A549 treated with AZD9567 at 1 μM for 4 hours (cell line): ENCODE measurements around the gene SLC38A8. TPM values are rescaled to one million over a fixed set of nuclear protein-coding genes. Genes with fewer than 3 reads are reported as not detected.

Experiments used
- total RNA-seq: library from RNA; stranded (reverse); fragments of 200-300 nt; extraction: Qiagen RNA extraction; gene quantifications from 5 replicates; pipeline ENCODE4 v1.2.3, GENCODE V29; 2022; ENCODE audit not compliant: insufficient read depth

SLC38A8 gene
- not detected in 5 replicates for total RNA-seq

GRCh38 chr16:84042308-84042878, at the start of gene SLC38A8:
TSS of gene SLC38A8 (minus strand) at chr16:84042795. CDS start at chr16:84042157, 638 bp downstream.

GRCh38 chr16:83967838-83968305, 74.7 kb downstream of the SLC38A8 start, which contains the start of gene NECAB2:
TSS of gene NECAB2 (plus strand) at chr16:83968244. CDS start at chr16:83968649, 405 bp downstream.

Other genes with a start within 250 kb of the SLC38A8 start
- gene HSBP1, start 234.8 kb downstream of the SLC38A8 start, total RNA-seq = 141 to 199 TPM (median 196 TPM) in 5 replicates
- gene MLYCD, start 143.7 kb downstream of the SLC38A8 start, total RNA-seq = 0.89 to 2.6 TPM (median 2.0 TPM) in 5 replicates
- gene OSGIN1, start 89.6 kb downstream of the SLC38A8 start, total RNA-seq = 16.6 to 38.3 TPM (median 25.8 TPM) in 5 replicates
- 2.3 to 3.1 TPM (median 2.5 TPM) in 4 of 5 replicates, not detected in the other for gene NECAB2, start 74.6 kb downstream of the SLC38A8 start, total RNA-seq
- gene MBTPS1, start 74.1 kb upstream of the SLC38A8 start, total RNA-seq = 40.6 to 52.6 TPM (median 44.6 TPM) in 5 replicates
- 19.4 to 22.2 TPM (median 21.4 TPM) in 5 replicates for gene HSDL1, start 102.4 kb upstream of the SLC38A8 start, total RNA-seq
- 0.20 to 0.38 TPM (median 0.32 TPM) in 4 of 5 replicates, not detected in the other for gene DNAAF1, start 102.5 kb upstream of the SLC38A8 start, total RNA-seq
- gene TAF1C, start 144.3 kb upstream of the SLC38A8 start, total RNA-seq = 17.7 to 39.9 TPM (median 32.8 TPM) in 5 replicates
- 0.06 to 0.13 TPM in 2 of 5 replicates, not detected in the others for gene ADAD2, start 148.4 kb upstream of the SLC38A8 start, total RNA-seq
- gene KCNG4, start 197.2 kb upstream of the SLC38A8 start, total RNA-seq = 0.02 TPM in 1 of 5 replicates, not detected in the others